Stimulated activated naive B cell treated with anti-CD40 and anti-IgM and Interleukin-4, amounts not matched to agents 10 μg/mL and 1 μg/mL and 100 μg/mL, for 72 hours (primary cell): Measurements from ENCODE around the gene USP30.

ENCODE experiments used
- ATAC-seq, 2 donors: fragments of 150-1000 bp; cut with Tn5 transposase; replicated peaks; 2 replicates each; pipeline ENCODE4 v1.10.0; 2021; ENCODE audit warnings: moderate library complexity in 1 of 2
- DNase-seq: peaks from one replicate; pipeline ENCODE4 v3.0.0; 2021
- H3K27ac Mint-ChIP-seq: one replicate; pipeline ENCODE4 v1.8.0; 2022; ENCODE audit warnings: mild to moderate bottlenecking, mixed read lengths
- H3K27me3 Mint-ChIP-seq, 2 donors: one replicate each; pipeline ENCODE4 v1.8.0; 2022; ENCODE audit warnings: mixed read lengths in 2 of 2
- H3K36me3 Mint-ChIP-seq, 2 donors: one replicate each; pipeline ENCODE4 v1.8.0; 2022; ENCODE audit warnings: mixed read lengths in 2 of 2, mild to moderate bottlenecking in 1 of 2
- H3K4me1 Mint-ChIP-seq, 2 donors: one replicate each; pipeline ENCODE4 v1.8.0; 2022; ENCODE audit warnings: mixed read lengths in 2 of 2, mild to moderate bottlenecking in 1 of 2
- H3K4me3 Mint-ChIP-seq, 2 donors: one replicate each; pipeline ENCODE4 v1.8.0; 2022; ENCODE audit warnings: mild to moderate bottlenecking in 2 of 2, mixed read lengths in 2 of 2, moderate library complexity in 1 of 2
- H3K9me3 Mint-ChIP-seq, 2 donors: one replicate each; pipeline ENCODE4 v1.8.0; 2022; ENCODE audit warnings: mixed read lengths in 2 of 2, mild to moderate bottlenecking in 1 of 2

USP30 gene

DNA sequence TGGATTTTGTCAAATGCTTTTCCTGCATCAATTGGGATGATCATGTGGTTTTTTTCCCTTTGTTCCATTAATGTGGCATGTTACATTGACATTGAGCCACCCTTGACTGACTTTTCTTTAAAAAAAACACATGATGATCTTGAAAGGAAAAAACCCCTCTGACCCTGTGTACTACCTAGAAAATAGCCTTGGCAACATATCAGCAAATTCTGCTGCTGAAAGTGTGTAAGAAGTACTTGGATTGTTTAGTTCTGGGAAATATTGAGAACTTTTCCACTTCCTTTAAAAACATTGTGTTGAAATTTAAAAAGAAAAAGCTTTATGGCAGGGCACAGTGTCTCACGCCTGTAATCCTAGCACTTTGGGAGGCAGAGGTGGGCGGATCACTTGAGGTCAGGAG, 84.7 kb downstream of the USP30 start:
- Mint-ChIP-seq H3K27ac (no peak overlapping the region), H3K36me3 (no peaks in the 10 kb centered on the region), H3K4me1 (no peaks in the 10 kb centered on the region), H3K9me3 (peaks cover 4 to 7% of the 10 kb centered on the region in 2 donors), H3K27me3 (peaks cover 21 to 35% of the 10 kb centered on the region in 2 donors), H3K4me3 (no peak overlapping the region)
- no peak for ATAC-seq
- DNase-seq = no peak
